Measurements from ENCODE around the gene TTC8.

The TTC8 gene

GRCh38 chr14:88904864-88905263 is 80.4 kb downstream of the TTC8 start:
- Mint-ChIP-seq H3K27me3 (ENCODE audit: low read depth) (peaks cover 2% of the 10 kb centered on the region), H3K27ac (no peak overlapping the region), H3K4me1 (ENCODE audit: low read depth) (no peaks in the 10 kb centered on the region), H3K9me3 (peaks cover 7% of the 10 kb centered on the region), H3K36me3 (ENCODE audit: low read depth) (no peaks in the 10 kb centered on the region), H3K4me3 (no peak overlapping the region)
- DNase-seq (ENCODE audit: low spot score) = no peak

- Mint-ChIP-seq H3K27me3 (ENCODE audit: low read depth) (peaks cover 2% of the 10 kb centered on the region), H3K4me1 (ENCODE audit: low read depth) (no peaks in the 10 kb centered on the region), H3K9me3 (peaks cover 7% of the 10 kb centered on the region), H3K27ac (no peak overlapping the region), H3K4me3 (no peak overlapping the region), H3K36me3 (ENCODE audit: low read depth) (no peaks in the 10 kb centered on the region)
- no peak for DNase-seq (ENCODE audit: low spot score)
Measured at GRCh38 chr14:88908216-88908615, 83.8 kb downstream of the TTC8 start.

- no peak overlapping the region for H3K4me3 Mint-ChIP-seq
- H3K9me3 Mint-ChIP-seq = peaks cover 7% of the 10 kb centered on the region
- no peaks in the 10 kb centered on the region for H3K4me1 Mint-ChIP-seq (ENCODE audit: low read depth)
- H3K36me3 Mint-ChIP-seq (ENCODE audit: low read depth) = no peaks in the 10 kb centered on the region
- no peak for DNase-seq (ENCODE audit: low spot score)
- H3K27me3 Mint-ChIP-seq (ENCODE audit: low read depth) = peaks cover 2% of the 10 kb centered on the region
- no peak overlapping the region for H3K27ac Mint-ChIP-seq
Measured at GRCh38 chr14:88910386-88910785, 85.9 kb downstream of the TTC8 start.

- H3K4me3 Mint-ChIP-seq = no peak overlapping the region
- H3K9me3 Mint-ChIP-seq = peaks cover 7% of the 10 kb centered on the region
- no peak overlapping the region for H3K27ac Mint-ChIP-seq
- H3K27me3 Mint-ChIP-seq (ENCODE audit: low read depth) = peaks cover 2% of the 10 kb centered on the region
- no peaks in the 10 kb centered on the region for H3K4me1 Mint-ChIP-seq (ENCODE audit: low read depth)
- DNase-seq (ENCODE audit: low spot score) = no peak
- H3K36me3 Mint-ChIP-seq (ENCODE audit: low read depth) = no peaks in the 10 kb centered on the region
Measured at GRCh38 chr14:88911809-88912208, 87.4 kb downstream of the TTC8 start.

- Mint-ChIP-seq H3K4me3 (no peak overlapping the region), H3K27ac (no peak overlapping the region), H3K36me3 (ENCODE audit: low read depth) (no peaks in the 10 kb centered on the region), H3K4me1 (ENCODE audit: low read depth) (no peaks in the 10 kb centered on the region), H3K27me3 (ENCODE audit: low read depth) (no peaks in the 10 kb centered on the region), H3K9me3 (no peaks in the 10 kb centered on the region)
- DNase-seq (ENCODE audit: low spot score) = no peak
Measured at GRCh38 chr14:88914956-88915355, 90.5 kb downstream of the TTC8 start.

GRCh38 chr14:88919502-88919901 is 95.1 kb downstream of the TTC8 start:
- Mint-ChIP-seq H3K4me3 (no peak overlapping the region), H3K9me3 (no peaks in the 10 kb centered on the region), H3K27ac (no peak overlapping the region), H3K4me1 (ENCODE audit: low read depth) (no peaks in the 10 kb centered on the region), H3K36me3 (ENCODE audit: low read depth) (no peaks in the 10 kb centered on the region), H3K27me3 (ENCODE audit: low read depth) (peaks cover 2% of the 10 kb centered on the region)
- no peak for DNase-seq (ENCODE audit: low spot score)
